ENCODE data around the gene SLC44A5.
"Not testable (repeated sequence)": the region's sequence is repeated elsewhere in the genome, so short reads cannot be mapped to it uniquely, and the experiment has no call there.

The SLC44A5 gene

GRCh38 chr1:75263616-75264015, 347.3 kb downstream of the SLC44A5 start:
- DNase-seq, result not testable (repeated sequence)

GRCh38 chr1:75261946-75262345, 349.0 kb downstream of the SLC44A5 start:
- DNase-seq, result not testable (repeated sequence)

- no peak for DNase-seq
Observed at GRCh38 chr1:75258351-75258750, 352.6 kb downstream of the SLC44A5 start.

- DNase-seq, result no peak
Observed at GRCh38 chr1:75257424-75257823, 353.5 kb downstream of the SLC44A5 start.

- DNase-seq, result not testable (repeated sequence)
Observed at GRCh38 chr1:75250114-75250513, 360.8 kb downstream of the SLC44A5 start.

GRCh38 chr1:75245239-75245638, 365.7 kb downstream of the SLC44A5 start:
- no peak for DNase-seq

- DNase-seq, result no peak
Observed at GRCh38 chr1:75243124-75243523, 367.8 kb downstream of the SLC44A5 start.

- no peak for DNase-seq
Observed at GRCh38 chr1:75237316-75237715, 373.6 kb downstream of the SLC44A5 start.

GRCh38 chr1:75234562-75234961, 376.4 kb downstream of the SLC44A5 start:
- DNase-seq, result no peak

- DNase-seq, result no peak
Observed at GRCh38 chr1:75233302-75233929, 377.5 kb downstream of the SLC44A5 start.

- DNase-seq, result no peak
Observed at GRCh38 chr1:75220072-75220471, 390.8 kb downstream of the SLC44A5 start.

- no peak for DNase-seq
Observed at GRCh38 chr1:75214017-75214416, 396.9 kb downstream of the SLC44A5 start.

GRCh38 chr1:75211648-75212047, 399.3 kb downstream of the SLC44A5 start:
- no peak for DNase-seq

GRCh38 chr1:75208862-75209261, 402.1 kb downstream of the SLC44A5 start:
- DNase-seq, result no peak

- DNase-seq, result no peak
Observed at GRCh38 chr1:75203415-75204277, 407.3 kb downstream of the SLC44A5 start.

- DNase-seq, result no peak
Observed at GRCh38 chr1:75202751-75203150, 408.2 kb downstream of the SLC44A5 start.

GRCh38 chr1:75198761-75199160, 412.2 kb downstream of the SLC44A5 start:
- no peak for DNase-seq

GRCh38 chr1:75198163-75198562, 412.8 kb downstream of the SLC44A5 start:
- DNase-seq, result no peak

GRCh38 chr1:75188892-75189291, 422.0 kb downstream of the SLC44A5 start:
- no peak for DNase-seq

GRCh38 chr1:75181214-75181955, 429.5 kb downstream of the SLC44A5 start:
- DNase-seq, result not testable (repeated sequence)

GRCh38 chr1:75174031-75174760, 436.7 kb downstream of the SLC44A5 start:
- no peak for DNase-seq

- no peak for DNase-seq
Observed at GRCh38 chr1:75172556-75172955, 438.4 kb downstream of the SLC44A5 start.

GRCh38 chr1:75171876-75172275, 439.0 kb downstream of the SLC44A5 start:
- DNase-seq, result no peak
